SK-N-SH treated with all-trans-retinoic acid at 6 μM for 48 hours (cell line): ENCODE results near the gene EHBP1.

Experiments
- ATAC-seq: fragments of 200-7000 bp; cut with Tn5 transposase; 3 replicates; pipeline ENCODE4 v1.9.1; 2020; ENCODE audit warnings: mild to moderate bottlenecking, moderate library complexity
- ARNTL ChIP-seq: fragments of 450-650 bp; formaldehyde crosslinking; IDR thresholded peaks from 2 replicates; pipeline ENCODE4 v1.5.0; 2020; ENCODE audit warnings: low read depth, mild to moderate bottlenecking, moderate library complexity, borderline replicate concordance
- BACH2 ChIP-seq: fragments of 250-450 bp; sonication (Bioruptor Pico); IDR thresholded peaks from 2 replicates; pipeline ENCODE4 v1.9.0; 2021; ENCODE audit warnings: mild to moderate bottlenecking, borderline replicate concordance
- CSDC2 ChIP-seq: fragments of 250-450 bp; sonication (Bioruptor Pico); IDR thresholded peaks from 2 replicates; pipeline ENCODE4 v1.5.0; 2020; ENCODE audit warnings: mild to moderate bottlenecking, moderate library complexity
- ESRRG ChIP-seq: fragments of 250-450 bp; sonication (Bioruptor Pico); IDR thresholded peaks from 2 replicates; pipeline ENCODE4 v1.6.1; 2021; ENCODE audit warnings: mild to moderate bottlenecking
- GLIS3 ChIP-seq: fragments of 250-450 bp; sonication (Bioruptor Pico); IDR thresholded peaks from 2 replicates; pipeline ENCODE4 v1.5.0; 2020; ENCODE audit warnings: mild to moderate bottlenecking, moderate library complexity
- ISL1 ChIP-seq: fragments of 250-450 bp; sonication (Bioruptor Pico); IDR thresholded peaks from 2 replicates; pipeline ENCODE4 v2.1.2; 2022; ENCODE audit warnings: mild to moderate bottlenecking, moderate library complexity
- OSR1 ChIP-seq: fragments of 250-450 bp; sonication (Bioruptor Pico); IDR thresholded peaks from 2 replicates; pipeline ENCODE4 v1.8.0; 2022; ENCODE audit warnings: moderate library complexity, mild to moderate bottlenecking, inconsistent platforms
- PPARA ChIP-seq: fragments of 250-450 bp; sonication (Bioruptor Pico); IDR thresholded peaks from 2 replicates; pipeline ENCODE4 v1.5.0; 2020; ENCODE audit warnings: mild to moderate bottlenecking, borderline replicate concordance
- RARB ChIP-seq: fragments of 250-450 bp; sonication (Bioruptor Pico); IDR thresholded peaks from 2 replicates; pipeline ENCODE4 v1.8.0; 2021; ENCODE audit warnings: mild to moderate bottlenecking, moderate library complexity
- SNAI2 ChIP-seq: fragments of 250-450 bp; sonication (Bioruptor Pico); IDR thresholded peaks from 2 replicates; pipeline ENCODE4 v1.5.0; 2020; ENCODE audit warnings: mild to moderate bottlenecking, moderate library complexity
- TCF4 ChIP-seq: fragments of 250-450 bp; sonication (Bioruptor Pico); IDR thresholded peaks from 2 replicates; pipeline ENCODE4 v1.8.0; 2021; ENCODE audit warnings: mild to moderate bottlenecking, moderate library complexity, borderline replicate concordance
- TOX ChIP-seq: fragments of 250-450 bp; sonication (Bioruptor Pico); IDR thresholded peaks from 2 replicates; pipeline ENCODE4 v1.8.0; 2021; ENCODE audit warnings: mild to moderate bottlenecking, moderate library complexity, borderline replicate concordance
- ZC3H10 ChIP-seq: fragments of 250-450 bp; sonication (Bioruptor Pico); IDR thresholded peaks from 2 replicates; pipeline ENCODE4 v1.5.1; 2021; ENCODE audit warnings: mild to moderate bottlenecking, moderate library complexity
- ZFP3 ChIP-seq: fragments of 250-450 bp; sonication (Bioruptor Pico); IDR thresholded peaks from 2 replicates; pipeline ENCODE4 v1.5.0; 2020; ENCODE audit warnings: mild to moderate bottlenecking, moderate library complexity
- ZFP30 ChIP-seq: fragments of 450-650 bp; formaldehyde crosslinking; IDR thresholded peaks from 2 replicates; pipeline ENCODE4 v1.5.0; 2022; ENCODE audit warnings: mild to moderate bottlenecking, moderate library complexity
- ZNF565 ChIP-seq: fragments of 450-650 bp; formaldehyde crosslinking; conservative IDR thresholded peaks from 2 replicates; pipeline ENCODE4 v1.5.0; 2020; ENCODE audit warnings: low read depth, mild to moderate bottlenecking, moderate library complexity
- ZNF70 ChIP-seq: fragments of 450-650 bp; formaldehyde crosslinking; IDR thresholded peaks from 2 replicates; pipeline ENCODE4 v1.5.0; 2020; ENCODE audit warnings: mild to moderate bottlenecking, moderate library complexity
- ZNF8 ChIP-seq: fragments of 450-650 bp; formaldehyde crosslinking; IDR thresholded peaks from 2 replicates; pipeline ENCODE4 v1.5.0; 2020; ENCODE audit warnings: mild to moderate bottlenecking, moderate library complexity
- TF ChIP-seq, protein P1 (sequence below): fragments of 250-450 bp; sonication (Bioruptor Pico); IDR thresholded peaks from 2 replicates; pipeline ENCODE4 v1.8.0; 2021; ENCODE audit warnings: low read depth, mild to moderate bottlenecking, moderate library complexity, borderline replicate concordance
- TF ChIP-seq, protein P2 (sequence below): fragments of 250-450 bp; sonication (Bioruptor Pico); IDR thresholded peaks from 2 replicates; pipeline ENCODE4 v1.8.0; 2020; ENCODE audit warnings: mild to moderate bottlenecking, moderate library complexity, borderline replicate concordance
- TF ChIP-seq, protein P3 (sequence below): fragments of 250-450 bp; sonication (Bioruptor Pico); IDR thresholded peaks from 2 replicates; pipeline ENCODE4 v1.5.1; 2020; ENCODE audit warnings: low read depth, mild to moderate bottlenecking, moderate library complexity

EHBP1 gene

GRCh38 chr2:62789918-62790317, 84.4 kb downstream of the EHBP1 start:
- no peak for TF ChIP-seq TOX (CRISPR knock-in tag)
- TF ChIP-seq, protein P1, sequence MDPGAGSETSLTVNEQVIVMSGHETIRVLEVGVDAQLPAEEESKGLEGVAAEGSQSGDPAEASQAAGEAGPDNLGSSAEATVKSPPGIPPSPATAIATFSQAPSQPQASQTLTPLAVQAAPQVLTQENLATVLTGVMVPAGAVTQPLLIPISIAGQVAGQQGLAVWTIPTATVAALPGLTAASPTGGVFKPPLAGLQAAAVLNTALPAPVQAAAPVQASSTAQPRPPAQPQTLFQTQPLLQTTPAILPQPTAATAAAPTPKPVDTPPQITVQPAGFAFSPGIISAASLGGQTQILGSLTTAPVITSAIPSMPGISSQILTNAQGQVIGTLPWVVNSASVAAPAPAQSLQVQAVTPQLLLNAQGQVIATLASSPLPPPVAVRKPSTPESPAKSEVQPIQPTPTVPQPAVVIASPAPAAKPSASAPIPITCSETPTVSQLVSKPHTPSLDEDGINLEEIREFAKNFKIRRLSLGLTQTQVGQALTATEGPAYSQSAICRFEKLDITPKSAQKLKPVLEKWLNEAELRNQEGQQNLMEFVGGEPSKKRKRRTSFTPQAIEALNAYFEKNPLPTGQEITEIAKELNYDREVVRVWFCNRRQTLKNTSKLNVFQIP (CRISPR knock-in tag), result no peak
- TF ChIP-seq OSR1 (CRISPR knock-in tag), result no peak
- no peak for TF ChIP-seq PPARA (CRISPR knock-in tag)
- TF ChIP-seq, protein P2, sequence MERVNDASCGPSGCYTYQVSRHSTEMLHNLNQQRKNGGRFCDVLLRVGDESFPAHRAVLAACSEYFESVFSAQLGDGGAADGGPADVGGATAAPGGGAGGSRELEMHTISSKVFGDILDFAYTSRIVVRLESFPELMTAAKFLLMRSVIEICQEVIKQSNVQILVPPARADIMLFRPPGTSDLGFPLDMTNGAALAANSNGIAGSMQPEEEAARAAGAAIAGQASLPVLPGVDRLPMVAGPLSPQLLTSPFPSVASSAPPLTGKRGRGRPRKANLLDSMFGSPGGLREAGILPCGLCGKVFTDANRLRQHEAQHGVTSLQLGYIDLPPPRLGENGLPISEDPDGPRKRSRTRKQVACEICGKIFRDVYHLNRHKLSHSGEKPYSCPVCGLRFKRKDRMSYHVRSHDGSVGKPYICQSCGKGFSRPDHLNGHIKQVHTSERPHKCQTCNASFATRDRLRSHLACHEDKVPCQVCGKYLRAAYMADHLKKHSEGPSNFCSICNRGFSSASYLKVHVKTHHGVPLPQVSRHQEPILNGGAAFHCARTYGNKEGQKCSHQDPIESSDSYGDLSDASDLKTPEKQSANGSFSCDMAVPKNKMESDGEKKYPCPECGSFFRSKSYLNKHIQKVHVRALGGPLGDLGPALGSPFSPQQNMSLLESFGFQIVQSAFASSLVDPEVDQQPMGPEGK (CRISPR knock-in tag), result no peak
- TF ChIP-seq GLIS3 (CRISPR knock-in tag), result no peak
- no peak for ATAC-seq

DNA sequence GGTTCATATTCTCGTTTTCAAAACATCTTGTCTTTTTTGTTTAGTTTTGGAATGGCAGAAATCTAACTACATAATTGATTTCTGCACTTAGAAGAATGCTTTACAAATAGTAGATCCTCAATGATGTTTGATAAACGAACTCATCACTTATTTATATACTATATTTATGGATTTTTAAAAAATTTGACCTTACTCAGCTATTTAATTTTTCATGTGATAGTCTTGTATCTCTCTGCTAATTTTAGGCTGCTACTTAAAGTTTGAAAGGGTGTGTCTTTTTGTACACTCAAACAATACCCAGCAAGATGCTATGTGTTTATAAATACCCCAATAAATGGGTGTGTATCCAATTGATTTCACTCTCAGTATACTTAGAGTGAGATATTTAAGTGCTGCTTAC, 86.9 kb downstream of the EHBP1 start:
- ATAC-seq, result no peak
- TF ChIP-seq ZNF70 (CRISPR knock-in tag) (no peak), ZFP30 (no peak), PPARA (CRISPR knock-in tag) (no peak), ZC3H10 (CRISPR knock-in tag) (no peak), ZFP3 (no peak), ZNF8 (CRISPR knock-in tag) (no peak), RARB (CRISPR knock-in tag) (no peak), BACH2 (CRISPR knock-in tag) (no peak), ISL1 (CRISPR knock-in tag) (no peak), ZNF565 (CRISPR knock-in tag) (no peak), GLIS3 (CRISPR knock-in tag) (no peak), TOX (CRISPR knock-in tag) (no peak), OSR1 (CRISPR knock-in tag) (no peak), ESRRG (CRISPR knock-in tag) (no peak), ARNTL (no peak), CSDC2 (CRISPR knock-in tag) (no peak), SNAI2 (CRISPR knock-in tag) (no peak)
- TF ChIP-seq, protein P1 (CRISPR knock-in tag), result no peak
- TF ChIP-seq, protein P2 (CRISPR knock-in tag), result no peak
- TF ChIP-seq, protein P3, sequence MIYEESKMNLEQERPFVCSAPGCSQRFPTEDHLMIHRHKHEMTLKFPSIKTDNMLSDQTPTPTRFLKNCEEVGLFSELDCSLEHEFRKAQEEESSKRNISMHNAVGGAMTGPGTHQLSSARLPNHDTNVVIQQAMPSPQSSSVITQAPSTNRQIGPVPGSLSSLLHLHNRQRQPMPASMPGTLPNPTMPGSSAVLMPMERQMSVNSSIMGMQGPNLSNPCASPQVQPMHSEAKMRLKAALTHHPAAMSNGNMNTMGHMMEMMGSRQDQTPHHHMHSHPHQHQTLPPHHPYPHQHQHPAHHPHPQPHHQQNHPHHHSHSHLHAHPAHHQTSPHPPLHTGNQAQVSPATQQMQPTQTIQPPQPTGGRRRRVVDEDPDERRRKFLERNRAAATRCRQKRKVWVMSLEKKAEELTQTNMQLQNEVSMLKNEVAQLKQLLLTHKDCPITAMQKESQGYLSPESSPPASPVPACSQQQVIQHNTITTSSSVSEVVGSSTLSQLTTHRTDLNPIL, result no peak

DNA sequence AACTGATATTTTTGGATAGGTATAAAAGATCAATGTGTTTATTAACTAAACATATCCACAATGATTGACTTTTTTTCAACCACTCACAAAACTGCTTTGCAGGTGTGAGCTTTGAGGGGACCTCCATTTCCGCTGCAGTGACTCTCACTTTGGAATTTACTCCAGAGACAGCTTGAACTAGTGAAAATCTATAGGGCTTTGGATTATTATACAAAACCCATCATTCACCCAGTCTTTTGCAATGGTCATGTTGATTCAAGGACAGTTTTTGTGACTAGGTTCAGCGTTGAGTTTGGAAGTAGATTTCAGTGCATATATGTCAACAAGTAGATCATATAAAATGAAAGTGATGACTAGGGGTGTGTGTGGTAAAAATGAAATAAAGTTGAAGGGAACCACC, 87.7 kb downstream of the EHBP1 start:
- ATAC-seq, result no peak

More for the DNA sequence above, 87.7 kb downstream of the EHBP1 start:
- TF ChIP-seq RARB (CRISPR knock-in tag) (no peak), CSDC2 (CRISPR knock-in tag) (no peak), ESRRG (CRISPR knock-in tag) (no peak), ISL1 (CRISPR knock-in tag) (no peak), ARNTL (no peak), TCF4 (CRISPR knock-in tag) (no peak), ZNF70 (CRISPR knock-in tag) (no peak), TOX (CRISPR knock-in tag) (no peak), ZFP30 (no peak), ZC3H10 (CRISPR knock-in tag) (no peak)
- TF ChIP-seq, protein P2 (CRISPR knock-in tag), result no peak
- TF ChIP-seq, protein P3, result no peak
- TF ChIP-seq, protein P1 (CRISPR knock-in tag), result no peak
